ENCODE data around the gene OTUD7B.

DNA sequence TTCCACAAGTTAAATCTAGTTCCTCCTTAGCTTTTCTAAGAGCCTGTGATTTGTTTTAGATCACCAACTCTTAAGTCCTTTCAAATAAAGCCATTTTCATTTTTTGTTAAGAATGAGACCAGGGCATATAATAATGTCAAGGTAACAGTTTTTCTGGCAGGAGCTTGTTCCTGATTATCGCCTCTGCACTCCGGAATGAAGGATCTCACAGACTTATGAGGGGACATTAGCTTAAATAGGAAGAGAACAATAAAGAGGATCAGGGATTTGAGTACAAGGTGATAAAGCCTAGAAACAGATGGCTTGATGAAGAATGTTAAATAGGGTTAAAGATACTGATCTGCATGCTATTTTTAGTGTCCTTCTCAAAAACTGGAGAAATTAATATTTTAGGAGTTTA is 13.6 kb upstream of the OTUD7B start:
- TF ChIP-seq, protein P1, sequence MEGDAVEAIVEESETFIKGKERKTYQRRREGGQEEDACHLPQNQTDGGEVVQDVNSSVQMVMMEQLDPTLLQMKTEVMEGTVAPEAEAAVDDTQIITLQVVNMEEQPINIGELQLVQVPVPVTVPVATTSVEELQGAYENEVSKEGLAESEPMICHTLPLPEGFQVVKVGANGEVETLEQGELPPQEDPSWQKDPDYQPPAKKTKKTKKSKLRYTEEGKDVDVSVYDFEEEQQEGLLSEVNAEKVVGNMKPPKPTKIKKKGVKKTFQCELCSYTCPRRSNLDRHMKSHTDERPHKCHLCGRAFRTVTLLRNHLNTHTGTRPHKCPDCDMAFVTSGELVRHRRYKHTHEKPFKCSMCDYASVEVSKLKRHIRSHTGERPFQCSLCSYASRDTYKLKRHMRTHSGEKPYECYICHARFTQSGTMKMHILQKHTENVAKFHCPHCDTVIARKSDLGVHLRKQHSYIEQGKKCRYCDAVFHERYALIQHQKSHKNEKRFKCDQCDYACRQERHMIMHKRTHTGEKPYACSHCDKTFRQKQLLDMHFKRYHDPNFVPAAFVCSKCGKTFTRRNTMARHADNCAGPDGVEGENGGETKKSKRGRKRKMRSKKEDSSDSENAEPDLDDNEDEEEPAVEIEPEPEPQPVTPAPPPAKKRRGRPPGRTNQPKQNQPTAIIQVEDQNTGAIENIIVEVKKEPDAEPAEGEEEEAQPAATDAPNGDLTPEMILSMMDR (IDR thresholded peaks at IDR 0.05; ENCODE audit: low read length), result no peak
- TF ChIP-seq EZH2 (IDR thresholded peaks at IDR 0.05; ENCODE audit: borderline replicate concordance, low read length), result no peak
